Measurements from ENCODE around the gene AGO1. TPM values are rescaled to one million over a fixed set of nuclear protein-coding genes. Genes with fewer than 3 reads are reported as not detected.

The AGO1 gene
- total RNA-seq, 2 experiments from 2014 or later = 33.0 to 34.2 TPM

DNA sequence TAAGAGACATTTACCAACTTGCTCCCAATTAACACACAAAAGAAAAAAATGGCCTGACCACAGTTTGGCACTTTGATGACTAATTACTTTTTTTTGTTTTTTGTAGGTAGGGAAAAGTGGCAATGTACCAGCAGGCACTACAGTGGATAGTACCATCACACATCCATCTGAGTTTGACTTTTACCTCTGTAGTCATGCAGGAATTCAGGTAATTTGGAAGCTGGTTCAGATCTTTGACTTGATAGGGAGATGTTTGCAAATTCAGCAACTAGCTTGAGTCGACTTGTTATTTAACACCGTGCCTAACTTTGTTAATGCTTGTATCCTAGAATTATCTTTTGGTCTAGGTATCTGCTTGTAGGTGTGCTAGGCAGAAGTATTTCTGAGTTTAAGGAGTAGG lies 33.0 kb upstream of the AGO1 start:
- ATAC-seq = no peak
- POLR2A ChIA-PET = no interaction called here
- no peaks in the 10 kb centered on the region for H3K27me3 Mint-ChIP-seq

DNA sequence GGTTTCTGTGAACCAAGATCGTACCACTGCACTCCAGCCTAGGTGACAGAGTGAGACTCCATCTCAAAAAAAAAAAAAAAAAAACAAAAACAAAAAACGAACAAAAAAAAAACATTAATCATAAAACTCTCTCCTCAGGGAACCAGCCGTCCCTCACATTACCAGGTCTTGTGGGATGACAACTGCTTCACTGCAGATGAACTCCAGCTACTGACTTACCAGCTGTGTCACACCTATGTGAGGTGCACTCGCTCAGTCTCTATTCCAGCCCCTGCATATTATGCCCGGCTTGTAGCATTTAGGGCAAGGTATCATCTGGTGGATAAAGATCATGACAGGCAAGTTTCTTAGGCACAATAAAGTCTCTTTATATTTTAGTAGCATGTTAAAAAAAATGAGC lies 32.3 kb upstream of the AGO1 start:
- POLR2A ChIA-PET = interaction anchor here (0.9 to 1.4 kb wide), 2 partner anchors 14 to 20 kb away, joined by 3 read pairs; no protein-coding TSS in a partner anchor

More for the DNA sequence above, 33.0 kb upstream of the AGO1 start:
- H3K9me3 Mint-ChIP-seq = no peaks in the 10 kb centered on the region
- peaks cover 2% of the 10 kb centered on the region for H3K36me3 Mint-ChIP-seq (ENCODE audit: low read depth)
- CTCF ChIA-PET = no interaction called here
- no peak for DNase-seq
- intact Hi-C loops (cut with micrococcal nuclease) = no loop called here
- H3K4me1 Mint-ChIP-seq (ENCODE audit: low read depth) = no peaks in the 10 kb centered on the region
- no peak overlapping the region for H3K4me3 Mint-ChIP-seq
- H3K27ac Mint-ChIP-seq = no peak overlapping the region
- TF ChIP-seq, protein P1, sequence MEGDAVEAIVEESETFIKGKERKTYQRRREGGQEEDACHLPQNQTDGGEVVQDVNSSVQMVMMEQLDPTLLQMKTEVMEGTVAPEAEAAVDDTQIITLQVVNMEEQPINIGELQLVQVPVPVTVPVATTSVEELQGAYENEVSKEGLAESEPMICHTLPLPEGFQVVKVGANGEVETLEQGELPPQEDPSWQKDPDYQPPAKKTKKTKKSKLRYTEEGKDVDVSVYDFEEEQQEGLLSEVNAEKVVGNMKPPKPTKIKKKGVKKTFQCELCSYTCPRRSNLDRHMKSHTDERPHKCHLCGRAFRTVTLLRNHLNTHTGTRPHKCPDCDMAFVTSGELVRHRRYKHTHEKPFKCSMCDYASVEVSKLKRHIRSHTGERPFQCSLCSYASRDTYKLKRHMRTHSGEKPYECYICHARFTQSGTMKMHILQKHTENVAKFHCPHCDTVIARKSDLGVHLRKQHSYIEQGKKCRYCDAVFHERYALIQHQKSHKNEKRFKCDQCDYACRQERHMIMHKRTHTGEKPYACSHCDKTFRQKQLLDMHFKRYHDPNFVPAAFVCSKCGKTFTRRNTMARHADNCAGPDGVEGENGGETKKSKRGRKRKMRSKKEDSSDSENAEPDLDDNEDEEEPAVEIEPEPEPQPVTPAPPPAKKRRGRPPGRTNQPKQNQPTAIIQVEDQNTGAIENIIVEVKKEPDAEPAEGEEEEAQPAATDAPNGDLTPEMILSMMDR (IDR thresholded peaks at IDR 0.05) = no peak

DNA sequence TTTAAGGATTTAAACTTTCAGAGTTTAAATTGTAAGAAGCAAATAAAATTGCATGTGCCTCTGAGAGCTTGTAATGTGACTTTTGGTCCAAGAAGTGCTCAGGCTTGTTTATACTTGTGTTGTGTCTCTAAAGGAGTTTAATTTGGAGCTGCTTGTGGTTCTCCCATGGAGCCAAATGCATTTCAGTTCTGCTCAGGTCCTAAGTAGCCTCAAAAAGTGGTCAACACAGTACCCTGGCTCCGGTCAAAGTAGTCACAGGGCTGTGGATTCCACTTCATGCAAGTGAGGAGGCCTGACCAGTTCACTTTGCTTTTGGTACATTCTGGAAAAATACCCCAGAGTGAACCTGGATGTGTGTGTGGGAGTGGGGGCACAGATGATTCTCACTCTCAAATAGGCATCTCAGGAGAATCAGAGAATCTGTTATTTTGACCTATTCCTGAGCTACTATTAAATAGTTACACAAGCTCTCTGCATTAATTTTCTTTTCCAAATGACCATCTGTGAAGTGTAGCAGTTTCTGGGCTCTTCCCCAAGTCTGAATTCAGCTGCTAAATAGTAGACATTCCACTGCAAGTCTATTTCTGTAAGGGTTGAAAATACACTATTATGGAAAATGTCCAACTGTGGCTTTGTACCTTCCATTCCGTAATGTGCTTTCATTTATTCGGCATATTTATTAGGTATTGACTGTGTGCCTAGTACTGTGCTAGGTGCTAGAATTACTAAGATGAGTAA lies 31.7 kb upstream of the AGO1 start:
- Mint-ChIP-seq H3K36me3 (ENCODE audit: low read depth) (peaks cover 2% of the 10 kb centered on the region), H3K4me3 (no peak overlapping the region), H3K9me3 (no peaks in the 10 kb centered on the region), H3K27ac (no peak overlapping the region), H3K27me3 (no peaks in the 10 kb centered on the region), H3K4me1 (ENCODE audit: low read depth) (no peaks in the 10 kb centered on the region)
- no peak for DNase-seq
- POLR2A ChIA-PET = interaction anchor here (0.9 to 1.4 kb wide), 2 partner anchors 15 to 20 kb away, joined by 3 read pairs; no protein-coding TSS in a partner anchor
- TF ChIP-seq, protein P1 (IDR thresholded peaks at IDR 0.05) = no peak
- CTCF ChIA-PET = interaction anchor here (1.0 to 1.1 kb wide), 2 partner anchors 11 to 15 kb away, joined by 4 to 5 read pairs; no protein-coding TSS in a partner anchor
- ATAC-seq = no peak
- intact Hi-C loops (cut with micrococcal nuclease) = no loop called here

More for the DNA sequence above, 32.3 kb upstream of the AGO1 start:
- Mint-ChIP-seq H3K27me3 (no peaks in the 10 kb centered on the region), H3K4me3 (no peak overlapping the region), H3K9me3 (no peaks in the 10 kb centered on the region), H3K27ac (no peak overlapping the region), H3K4me1 (ENCODE audit: low read depth) (no peaks in the 10 kb centered on the region), H3K36me3 (ENCODE audit: low read depth) (peaks cover 2% of the 10 kb centered on the region)
- DNase-seq (no peak), ATAC-seq (no peak)
- intact Hi-C loops (cut with micrococcal nuclease) = no loop called here
- CTCF ChIA-PET = interaction anchor here (1.0 to 1.1 kb wide), 2 partner anchors 12 to 15 kb away, joined by 4 to 5 read pairs; no protein-coding TSS in a partner anchor
- TF ChIP-seq, protein P1 (IDR thresholded peaks at IDR 0.05) = no peak

DNA sequence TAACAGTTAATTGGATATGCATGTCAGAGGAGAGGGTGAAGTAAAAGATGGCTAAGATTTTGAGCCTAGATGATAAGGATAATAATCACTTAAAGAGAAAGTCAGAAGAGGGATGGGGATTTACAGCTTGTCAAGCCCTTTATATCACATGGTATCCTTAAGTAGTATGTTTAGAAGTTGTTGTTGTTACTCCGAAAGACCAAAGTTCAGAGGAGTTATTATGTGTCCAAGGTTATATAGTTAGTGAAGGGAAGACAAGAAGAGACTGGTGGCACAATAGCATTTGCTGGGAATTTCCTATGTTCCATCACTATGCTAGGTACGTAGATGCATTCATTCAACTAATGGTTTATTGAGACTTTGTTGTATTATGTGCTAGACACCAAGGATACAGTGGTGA lies 30.8 kb upstream of the AGO1 start:
- DNase-seq (no peak), ATAC-seq (no peak)
- Mint-ChIP-seq H3K4me3 (no peak overlapping the region), H3K4me1 (ENCODE audit: low read depth) (no peaks in the 10 kb centered on the region), H3K9me3 (no peaks in the 10 kb centered on the region), H3K36me3 (ENCODE audit: low read depth) (peaks cover 2% of the 10 kb centered on the region), H3K27ac (no peak overlapping the region), H3K27me3 (no peaks in the 10 kb centered on the region)
- ChIA-PET POLR2A (no interaction called here), CTCF (no interaction called here)
- TF ChIP-seq, protein P1 (IDR thresholded peaks at IDR 0.05) = no peak
- intact Hi-C loops (cut with micrococcal nuclease) = no loop called here

DNA sequence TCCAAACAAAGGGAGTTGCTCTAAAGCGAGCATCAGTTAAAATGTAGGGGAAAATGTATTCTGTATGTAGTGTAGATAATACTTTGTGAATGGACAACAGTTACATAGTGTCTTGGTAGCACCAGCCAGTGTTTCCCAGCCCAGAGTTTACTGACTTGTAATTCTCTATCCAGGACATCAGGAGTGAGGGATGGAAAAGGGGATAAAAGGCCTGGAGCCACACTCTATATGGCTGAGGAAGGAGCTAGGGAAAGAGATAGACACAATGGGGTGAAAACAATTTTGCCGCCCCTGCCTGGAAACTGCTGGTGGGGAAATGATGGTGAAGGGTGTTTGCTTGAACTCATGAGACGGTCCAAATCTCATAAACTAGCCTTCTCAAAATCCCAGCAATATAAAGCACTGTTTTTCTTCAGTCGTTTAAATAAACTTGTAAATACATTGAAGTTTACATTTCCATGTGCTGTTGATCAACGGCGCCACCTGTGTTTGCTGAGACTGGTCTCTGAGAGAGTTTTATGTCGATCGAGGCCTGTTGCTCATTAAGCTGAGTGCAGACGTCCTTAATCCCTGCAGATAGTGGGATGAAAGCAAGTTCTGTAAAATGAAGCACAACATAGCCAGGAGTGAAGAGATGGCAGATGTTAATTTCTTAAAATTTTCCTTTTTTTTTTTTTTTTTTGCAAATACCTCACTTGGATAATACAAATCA lies 27.9 kb upstream of the AGO1 start:
- intact Hi-C loops (cut with micrococcal nuclease) = no loop called here
- CTCF ChIA-PET = interaction anchor here (1.8 kb wide), 1 partner anchor 27 kb away, joined by 5 read pairs; no protein-coding TSS in a partner anchor
- H3K36me3 Mint-ChIP-seq (ENCODE audit: low read depth) = peaks cover 2% of the 10 kb centered on the region
- H3K4me3 Mint-ChIP-seq = no peak overlapping the region
- no peak for DNase-seq
- no peaks in the 10 kb centered on the region for H3K27me3 Mint-ChIP-seq
- ATAC-seq = no peak
- POLR2A ChIA-PET = no interaction called here
- no peaks in the 10 kb centered on the region for H3K4me1 Mint-ChIP-seq (ENCODE audit: low read depth)
- H3K27ac Mint-ChIP-seq = no peak overlapping the region
- H3K9me3 Mint-ChIP-seq = no peaks in the 10 kb centered on the region
- TF ChIP-seq, protein P1 (IDR thresholded peaks at IDR 0.05) = no peak
